Fibroblast of mammary gland (primary cell): ENCODE data around the gene OAF.
A peak's percentile ranks its signal among the peaks of the same experiment; 100 is the strongest.

Source experiments
- DNase-seq: peaks from one replicate; pipeline ENCODE4 v3.0.0-alpha.2; 2010; ENCODE audit warnings: low read depth
- H3K4me3 ChIP-seq: 2 replicates; pipeline ENCODE4 v1.5.1; 2011; ENCODE audit warnings: low read depth, mild to moderate bottlenecking, low read length, moderate library complexity; ENCODE audit not compliant: control insufficient read depth
- TF ChIP-seq, protein P1 (sequence below): conservative IDR thresholded peaks from 2 replicates; pipeline ENCODE4 v1.5.1; 2011; ENCODE audit warnings: low read depth, low read length, inconsistent platforms; ENCODE audit not compliant: control insufficient read depth, insufficient read depth

The OAF gene

DNA sequence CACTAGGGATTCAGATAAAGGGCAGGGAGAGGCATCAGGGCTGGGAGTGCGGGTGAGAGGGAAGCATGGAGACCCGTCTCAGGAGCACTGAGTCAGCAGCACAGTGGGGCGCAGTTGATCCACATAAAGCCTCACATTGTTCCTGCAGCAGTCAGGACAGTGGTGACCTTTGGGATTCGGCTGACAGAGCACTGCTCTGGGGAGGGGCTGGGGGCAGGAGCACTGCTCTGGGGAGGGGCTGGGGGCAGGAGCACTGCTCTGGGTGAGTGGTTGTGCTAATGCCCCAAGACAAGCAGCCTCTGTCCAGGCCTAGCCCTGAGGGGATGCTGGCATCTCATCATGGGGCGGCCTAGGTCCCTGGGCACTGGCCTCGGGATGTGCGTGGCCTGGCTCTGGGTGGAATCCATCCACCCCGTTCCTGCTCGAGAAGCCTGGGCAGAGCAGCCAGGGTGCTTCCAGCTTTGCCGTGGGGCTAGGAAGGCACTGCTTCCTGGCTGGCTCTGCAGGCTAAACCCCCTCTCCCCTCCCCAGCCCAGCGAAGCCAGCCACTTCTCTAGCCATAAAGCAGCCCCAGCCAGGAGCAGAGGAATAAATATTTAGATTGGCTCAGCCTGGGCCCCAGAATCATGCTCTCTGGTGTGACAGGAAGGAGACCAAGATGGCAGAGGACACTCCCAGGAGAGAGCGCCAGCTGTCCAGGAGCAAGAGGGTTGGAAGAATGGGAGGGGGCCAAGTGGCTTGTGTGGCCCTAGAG lies 7.3 kb downstream of the OAF start:
- H3K4me3 ChIP-seq = no peak overlapping the region
- TF ChIP-seq, protein P1, sequence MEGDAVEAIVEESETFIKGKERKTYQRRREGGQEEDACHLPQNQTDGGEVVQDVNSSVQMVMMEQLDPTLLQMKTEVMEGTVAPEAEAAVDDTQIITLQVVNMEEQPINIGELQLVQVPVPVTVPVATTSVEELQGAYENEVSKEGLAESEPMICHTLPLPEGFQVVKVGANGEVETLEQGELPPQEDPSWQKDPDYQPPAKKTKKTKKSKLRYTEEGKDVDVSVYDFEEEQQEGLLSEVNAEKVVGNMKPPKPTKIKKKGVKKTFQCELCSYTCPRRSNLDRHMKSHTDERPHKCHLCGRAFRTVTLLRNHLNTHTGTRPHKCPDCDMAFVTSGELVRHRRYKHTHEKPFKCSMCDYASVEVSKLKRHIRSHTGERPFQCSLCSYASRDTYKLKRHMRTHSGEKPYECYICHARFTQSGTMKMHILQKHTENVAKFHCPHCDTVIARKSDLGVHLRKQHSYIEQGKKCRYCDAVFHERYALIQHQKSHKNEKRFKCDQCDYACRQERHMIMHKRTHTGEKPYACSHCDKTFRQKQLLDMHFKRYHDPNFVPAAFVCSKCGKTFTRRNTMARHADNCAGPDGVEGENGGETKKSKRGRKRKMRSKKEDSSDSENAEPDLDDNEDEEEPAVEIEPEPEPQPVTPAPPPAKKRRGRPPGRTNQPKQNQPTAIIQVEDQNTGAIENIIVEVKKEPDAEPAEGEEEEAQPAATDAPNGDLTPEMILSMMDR = no peak
- DNase-seq = no peak

DNA sequence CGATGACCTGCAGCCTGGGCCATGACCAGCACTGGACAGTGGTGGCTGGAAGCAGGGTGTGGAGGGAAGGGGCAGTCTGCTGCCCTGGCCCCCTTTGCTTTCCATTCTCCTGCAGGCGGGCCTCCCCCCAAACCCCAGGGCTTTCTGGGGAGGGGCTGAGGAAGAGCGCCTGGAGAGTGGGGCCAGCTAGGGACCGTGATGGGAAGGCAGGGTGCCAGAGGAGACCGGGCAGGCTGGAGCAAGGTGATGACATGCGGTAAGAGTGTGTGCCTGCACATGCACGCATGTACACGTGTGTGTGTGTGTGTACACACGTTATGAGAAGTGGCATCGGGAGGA lies 7.8 kb downstream of the OAF start:
- no peak overlapping the region for H3K4me3 ChIP-seq
- no peak for DNase-seq

DNA sequence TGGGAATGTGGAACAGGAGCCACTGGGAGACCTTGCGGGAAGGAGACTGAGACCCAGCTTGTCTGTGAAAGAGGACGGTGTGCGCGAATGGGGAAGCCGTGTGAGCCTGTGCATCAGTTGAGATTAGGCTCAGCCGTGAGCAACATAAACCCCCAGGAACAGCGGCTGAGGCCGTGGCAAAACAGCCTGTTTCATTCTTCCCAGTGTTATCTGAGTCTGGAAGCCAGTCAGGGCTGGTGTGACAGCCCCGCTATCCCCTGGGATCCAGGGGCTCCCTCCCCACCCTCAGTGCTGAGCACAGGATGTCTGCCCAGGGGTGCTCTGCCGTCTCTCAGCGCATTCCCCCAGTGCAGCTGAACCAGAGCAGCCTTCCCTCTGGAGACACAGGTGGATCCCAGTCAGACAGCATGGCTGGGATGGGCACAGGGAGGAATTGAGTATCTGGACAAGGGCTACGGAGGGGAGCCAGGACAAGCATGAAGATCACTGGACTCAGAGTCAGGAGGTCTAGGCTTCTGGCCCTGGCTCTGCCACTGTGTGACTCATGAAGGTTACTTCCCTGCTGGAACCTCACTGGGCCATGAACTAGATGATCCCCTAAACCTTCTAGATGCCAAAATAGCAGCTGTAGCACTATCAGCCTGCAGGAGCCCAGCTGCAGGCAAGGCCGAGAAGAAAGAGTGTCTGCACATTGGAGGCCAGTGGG lies 8.6 kb downstream of the OAF start:
- TF ChIP-seq, protein P1 = no peak
- DNase-seq = peak; percentile 59
- H3K4me3 ChIP-seq = no peak overlapping the region

More for the DNA sequence above, 7.8 kb downstream of the OAF start:
- TF ChIP-seq, protein P1 = no peak

DNA sequence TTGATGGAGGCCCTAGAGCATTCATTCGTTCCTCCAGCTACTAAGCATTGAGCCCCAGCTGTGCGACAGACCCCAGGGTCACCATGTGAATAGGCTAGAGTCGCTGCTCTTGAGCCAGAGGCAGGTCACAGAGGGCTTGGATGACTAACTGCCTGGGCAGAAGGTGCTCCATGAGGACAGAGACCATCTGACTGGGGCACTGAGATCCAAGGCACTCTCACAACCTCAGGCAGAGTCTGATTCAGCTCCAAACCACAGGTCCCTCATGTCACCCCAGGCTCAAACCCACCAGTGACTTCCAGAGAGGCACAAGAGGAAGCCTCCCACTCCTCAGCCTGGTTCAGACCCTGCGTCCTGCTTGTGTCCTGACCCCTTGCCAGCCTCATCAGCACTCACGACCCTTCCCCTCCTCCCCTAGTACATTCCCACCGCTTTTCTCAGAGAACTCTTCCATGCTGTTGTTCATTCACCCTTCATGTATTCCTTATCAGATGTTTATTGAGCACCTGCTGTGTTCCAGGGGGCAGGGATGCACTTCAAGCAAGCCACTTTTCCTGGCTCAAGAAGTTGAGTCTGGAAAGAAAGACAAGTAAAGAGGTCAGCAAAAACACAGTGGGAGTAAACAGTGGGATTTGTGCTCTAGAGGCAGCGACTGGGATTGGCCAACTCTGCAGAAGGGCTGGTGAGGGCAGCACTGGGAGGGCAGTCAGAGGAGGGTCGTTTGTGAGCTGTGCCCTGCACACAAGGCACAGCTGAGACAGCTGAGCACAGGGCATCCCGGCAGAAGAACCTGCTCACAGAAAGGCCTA lies 9.3 kb downstream of the OAF start:
- H3K4me3 ChIP-seq = no peak overlapping the region
- no peak for DNase-seq
- TF ChIP-seq, protein P1 = no peak

DNA sequence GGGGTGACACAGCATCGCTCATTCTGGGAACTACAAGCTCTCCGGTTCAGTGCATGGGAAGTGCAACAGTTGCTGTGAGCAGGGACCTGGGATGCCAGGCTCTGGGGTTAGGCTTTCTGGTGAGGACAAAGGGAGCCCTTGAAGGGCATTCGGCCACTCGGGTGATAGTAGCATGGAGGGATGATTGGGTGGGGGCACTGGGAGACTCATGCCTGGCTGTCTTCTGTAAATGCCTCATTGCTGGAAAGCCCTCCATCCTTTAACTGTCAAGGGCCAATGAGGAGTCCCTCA lies 9.9 kb downstream of the OAF start:
- TF ChIP-seq, protein P1 = no peak
- no peak overlapping the region for H3K4me3 ChIP-seq
- DNase-seq = no peak

DNA sequence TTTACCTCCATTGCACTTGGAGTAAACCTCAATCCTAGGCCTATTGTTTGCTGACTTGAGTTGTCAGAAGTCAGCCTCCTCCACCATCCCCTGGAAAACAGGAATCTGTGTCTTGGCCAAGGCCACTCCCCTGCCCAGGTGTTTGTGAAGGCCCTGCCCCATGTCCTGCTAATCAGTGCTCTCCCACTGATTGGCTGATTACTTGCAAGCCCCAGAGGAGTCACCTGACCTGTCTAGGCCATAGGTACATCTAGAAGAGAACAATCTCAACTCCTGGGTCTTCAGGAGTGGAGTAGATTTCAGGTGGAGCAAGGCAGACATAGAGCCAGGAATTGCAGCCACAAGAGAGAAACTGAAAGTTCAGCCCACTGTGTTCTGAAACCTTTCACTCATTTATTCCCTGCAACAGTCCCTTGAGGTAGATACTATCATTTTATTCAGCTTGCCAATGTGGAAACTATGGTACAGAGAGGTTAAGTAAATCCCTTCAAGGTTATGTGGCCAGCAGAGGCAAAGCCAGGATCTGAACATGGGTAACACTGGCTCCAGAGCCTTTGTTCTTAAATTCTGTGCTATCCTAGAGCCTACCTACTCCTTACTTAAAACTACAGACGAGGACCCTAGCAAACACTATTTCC lies 10.4 kb downstream of the OAF start:
- DNase-seq = no peak
- no peak overlapping the region for H3K4me3 ChIP-seq
- TF ChIP-seq, protein P1 = no peak
